HepG2 (cell line): ENCODE results near the gene LITAFD. TPM values are rescaled to one million over a fixed set of nuclear protein-coding genes. Genes with fewer than 3 reads are reported as not detected.

Source experiments
- ATF1 ChIP-seq: IDR thresholded peaks from 2 replicates; pipeline ENCODE4 v1.6.1; 2016; ENCODE audit warnings: mild to moderate bottlenecking, control low read depth
- ATF5 ChIP-seq: sonication (generic); formaldehyde crosslinking; IDR thresholded peaks from 2 replicates; pipeline ENCODE4 v1.4.0; 2020; ENCODE audit warnings: mild to moderate bottlenecking, low read depth, missing genetic modification reagents
- DNMT1 ChIP-seq: sonication (generic); formaldehyde crosslinking; IDR thresholded peaks from 2 replicates; pipeline ENCODE4 v1.5.1; 2020; ENCODE audit warnings: mild to moderate bottlenecking, missing genetic modification reagents
- HNRNPLL ChIP-seq: fragments of 200-400 bp; formaldehyde crosslinking; IDR thresholded peaks from 2 replicates; pipeline ENCODE4 v1.6.1; 2017; ENCODE audit warnings: mild to moderate bottlenecking, low read depth, low read length; ENCODE audit not compliant: poor library complexity, severe bottlenecking
- JUNB ChIP-seq: sonication (generic); formaldehyde crosslinking; IDR thresholded peaks from 2 replicates; pipeline ENCODE4 v1.8.0; 2022; ENCODE audit warnings: missing genetic modification reagents, mild to moderate bottlenecking, borderline replicate concordance
- KIAA2018 ChIP-seq: sonication (generic); formaldehyde crosslinking; IDR thresholded peaks from 2 replicates; pipeline ENCODE4 v1.5.0; 2020; ENCODE audit warnings: mild to moderate bottlenecking, missing genetic modification reagents, borderline replicate concordance
- SIN3B ChIP-seq: fragments of 150-350 bp; IDR thresholded peaks from 2 replicates; pipeline ENCODE4 v1.6.1; 2014; ENCODE audit warnings: low read length
- SP4 ChIP-seq: sonication (generic); formaldehyde crosslinking; IDR thresholded peaks from 2 replicates; pipeline ENCODE4 v1.8.1; 2023; ENCODE audit warnings: mild to moderate bottlenecking, missing genetic modification reagents
- TBL1XR1 ChIP-seq: fragments of 150-350 bp; IDR thresholded peaks from 2 replicates; pipeline ENCODE4 v1.6.1; 2014; ENCODE audit warnings: borderline replicate concordance, low read length; ENCODE audit not compliant: partially characterized antibody
- ZEB1 ChIP-seq: IDR thresholded peaks from 2 replicates; pipeline ENCODE4 v1.6.1; 2012; ENCODE audit warnings: mild to moderate bottlenecking, low read depth, inconsistent platforms; ENCODE audit not compliant: insufficient replicate concordance
- ZNF501 ChIP-seq: sonication (generic); formaldehyde crosslinking; IDR thresholded peaks from 2 replicates; pipeline ENCODE4 v1.5.1; 2020; ENCODE audit warnings: mild to moderate bottlenecking, moderate library complexity, missing genetic modification reagents
- ZNF567 ChIP-seq: sonication (generic); formaldehyde crosslinking; IDR thresholded peaks from 2 replicates; pipeline ENCODE4 v1.8.1; 2023; ENCODE audit warnings: mild to moderate bottlenecking, missing genetic modification reagents, borderline replicate concordance
- ZNF780A ChIP-seq: sonication (generic); formaldehyde crosslinking; IDR thresholded peaks from 2 replicates; pipeline ENCODE4 v1.8.0; 2022; ENCODE audit warnings: mild to moderate bottlenecking, missing genetic modification reagents, moderate library complexity
- ZNF83 ChIP-seq: sonication (generic); formaldehyde crosslinking; IDR thresholded peaks from 2 replicates; pipeline ENCODE4 v1.4.0; 2020; ENCODE audit warnings: missing genetic modification reagents, mild to moderate bottlenecking, borderline replicate concordance
- polyA plus RNA-seq, 8 experiments: library from polyadenylated mRNA; depleted of rRNA in 3 of 8; stranded (reverse) in 7 of 8; unstranded in 1 of 8; fragments of >200 nt; fragmentation: Illumina TruSeq in 4 of 8; extraction: Trizol in 4 of 8; gene quantifications; 2 replicates each; pipeline versions ENCODE4 v1.2.1 to v1.2.3, GENCODE V29; 2011 to 2016; ENCODE audit warnings: low read depth in 4 of 8, missing spikeins in 1 of 8, mixed read lengths in 1 of 8; ENCODE audit not compliant: insufficient read depth in 1 of 8
- total RNA-seq, 5 experiments: library from RNA; depleted of rRNA; stranded (reverse); fragments of >200 nt; fragmentation: Illumina TruSeq; extraction: Trizol; gene quantifications; 2 replicates each; pipeline ENCODE4 v1.2.3, GENCODE V29; 2016; ENCODE audit warnings: low read depth in 1 of 5
- TF ChIP-seq, protein P1 (sequence below): sonication (generic); formaldehyde crosslinking; IDR thresholded peaks from 2 replicates; pipeline ENCODE4 v1.9.0; 2022; ENCODE audit warnings: low read depth, missing genetic modification reagents
- TF ChIP-seq, protein P2 (sequence below): IDR thresholded peaks from 2 replicates; pipeline ENCODE4 v1.6.1; 2016

The LITAFD gene
- total and polyA plus RNA-seq, 2 of the 13 experiments (the other 11 are each of a cell fraction or from before 2014, with no cell fraction given): not detected

DNA sequence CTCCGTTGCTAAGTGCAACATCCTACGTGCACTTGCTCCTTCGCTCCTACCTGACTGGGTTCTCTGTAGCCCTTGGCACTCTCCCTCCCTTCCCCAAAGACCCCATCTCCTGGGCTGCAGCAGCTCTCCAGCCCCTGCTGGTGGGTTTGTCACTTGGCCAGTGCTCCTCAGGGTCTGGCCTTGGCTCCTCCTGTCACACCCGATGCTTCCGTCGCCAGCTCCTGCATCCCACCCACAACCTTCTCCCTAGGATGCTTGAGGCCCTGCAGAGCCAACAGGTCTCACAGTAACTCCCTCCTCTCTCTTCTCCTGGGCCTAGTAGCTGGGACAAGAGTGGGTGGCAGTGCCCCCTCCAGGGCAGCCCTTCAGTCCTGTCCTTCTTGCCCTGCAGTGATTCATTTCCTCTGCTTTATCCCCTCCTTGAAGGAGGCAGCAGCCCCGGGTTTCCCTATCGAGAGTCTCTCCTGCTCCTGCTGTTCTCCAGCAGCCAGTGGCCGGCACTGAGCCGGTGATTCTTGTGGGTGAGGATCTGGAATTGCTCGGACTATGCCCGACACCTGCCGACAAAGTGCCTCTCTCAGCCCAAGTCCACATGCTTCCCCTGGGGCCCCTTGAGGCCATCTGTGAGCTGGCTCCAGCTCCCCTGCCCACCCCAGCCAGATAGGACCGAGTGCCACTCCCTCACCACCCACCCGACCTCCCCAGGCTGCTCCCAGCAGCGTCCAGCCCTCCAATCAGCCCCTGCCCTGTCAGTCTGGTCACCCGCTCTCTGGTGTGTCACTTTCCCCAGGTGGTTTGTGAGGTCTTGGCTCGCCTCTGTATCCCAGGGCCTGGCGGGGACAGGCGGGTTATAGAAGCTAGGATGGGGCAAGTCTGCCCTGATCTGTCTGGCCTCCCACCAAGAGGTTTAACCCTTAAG lies 3.8 kb downstream of the LITAFD start (continued):
- no peak for TF ChIP-seq SP4 (CRISPR knock-in tag)
- TF ChIP-seq HNRNPLL: peak; percentile 83
- no peak for TF ChIP-seq TBL1XR1
- no peak for TF ChIP-seq ATF5 (CRISPR knock-in tag)
- TF ChIP-seq DNMT1: no peak
- no peak for TF ChIP-seq ZNF501 (CRISPR knock-in tag)
- TF ChIP-seq, protein P1, sequence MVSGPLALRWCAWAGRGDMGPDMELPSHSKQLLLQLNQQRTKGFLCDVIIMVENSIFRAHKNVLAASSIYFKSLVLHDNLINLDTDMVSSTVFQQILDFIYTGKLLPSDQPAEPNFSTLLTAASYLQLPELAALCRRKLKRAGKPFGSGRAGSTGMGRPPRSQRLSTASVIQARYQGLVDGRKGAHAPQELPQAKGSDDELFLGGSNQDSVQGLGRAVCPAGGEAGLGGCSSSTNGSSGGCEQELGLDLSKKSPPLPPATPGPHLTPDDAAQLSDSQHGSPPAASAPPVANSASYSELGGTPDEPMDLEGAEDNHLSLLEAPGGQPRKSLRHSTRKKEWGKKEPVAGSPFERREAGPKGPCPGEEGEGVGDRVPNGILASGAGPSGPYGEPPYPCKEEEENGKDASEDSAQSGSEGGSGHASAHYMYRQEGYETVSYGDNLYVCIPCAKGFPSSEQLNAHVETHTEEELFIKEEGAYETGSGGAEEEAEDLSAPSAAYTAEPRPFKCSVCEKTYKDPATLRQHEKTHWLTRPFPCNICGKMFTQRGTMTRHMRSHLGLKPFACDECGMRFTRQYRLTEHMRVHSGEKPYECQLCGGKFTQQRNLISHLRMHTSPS (CRISPR knock-in tag): 0 out of 2 replicates have a peak, but pooled peaks have one; percentile 53
- no peak for TF ChIP-seq SIN3B
- TF ChIP-seq ZNF83 (CRISPR knock-in tag): no peak
- TF ChIP-seq, protein P2, sequence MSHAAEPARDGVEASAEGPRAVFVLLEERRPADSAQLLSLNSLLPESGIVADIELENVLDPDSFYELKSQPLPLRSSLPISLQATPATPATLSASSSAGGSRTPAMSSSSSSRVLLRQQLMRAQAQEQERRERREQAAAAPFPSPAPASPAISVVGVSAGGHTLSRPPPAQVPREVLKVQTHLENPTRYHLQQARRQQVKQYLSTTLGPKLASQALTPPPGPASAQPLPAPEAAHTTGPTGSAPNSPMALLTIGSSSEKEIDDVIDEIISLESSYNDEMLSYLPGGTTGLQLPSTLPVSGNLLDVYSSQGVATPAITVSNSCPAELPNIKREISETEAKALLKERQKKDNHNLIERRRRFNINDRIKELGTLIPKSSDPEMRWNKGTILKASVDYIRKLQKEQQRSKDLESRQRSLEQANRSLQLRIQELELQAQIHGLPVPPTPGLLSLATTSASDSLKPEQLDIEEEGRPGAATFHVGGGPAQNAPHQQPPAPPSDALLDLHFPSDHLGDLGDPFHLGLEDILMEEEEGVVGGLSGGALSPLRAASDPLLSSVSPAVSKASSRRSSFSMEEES (CRISPR knock-in tag): no peak
- no peak for TF ChIP-seq ZNF567
- TF ChIP-seq JUNB: 0 out of 2 replicates have a peak, but pooled peaks have one; percentile 22
- no peak for TF ChIP-seq ZNF780A (CRISPR knock-in tag)
- TF ChIP-seq KIAA2018 (CRISPR knock-in tag): no peak
- TF ChIP-seq ZEB1: no peak
- no peak for TF ChIP-seq ATF1 (CRISPR knock-in tag)
